Measurements from ENCODE around the gene PHRF1.

Gene PHRF1

GRCh38 chr11:655036-655726 lies 78.9 kb downstream of the PHRF1 start:
- no peaks in the 10 kb centered on the region for H3K36me3 ChIP-seq (replicated peaks; ENCODE audit: insufficient read depth, low read length)
- no peaks in the 10 kb centered on the region for H3K9me3 ChIP-seq (replicated peaks; ENCODE audit: insufficient read depth, low read length)
- no peak overlapping the region for H3K9ac ChIP-seq (ENCODE audit: low read length)
- H3K4me1 ChIP-seq (ENCODE audit: low read length) = no peaks in the 10 kb centered on the region
- no peaks in the 10 kb centered on the region for H3K9me2 ChIP-seq (replicated peaks; ENCODE audit: insufficient read depth, low read length)
- H3K27me3 ChIP-seq (replicated peaks; ENCODE audit: insufficient read depth, low read length) = no peaks in the 10 kb centered on the region
- H3K4me3 ChIP-seq (ENCODE audit: low read length) = no peak overlapping the region
- H2AFZ ChIP-seq (ENCODE audit: low read length) = no peak overlapping the region
- TF ChIP-seq EZH2 (optimal IDR thresholded peaks at IDR 0.05; ENCODE audit: low read depth, low read length) = no peak
- no peak for TF ChIP-seq EZH2phosphoT487 (IDR thresholded peaks at IDR 0.05; ENCODE audit: low read length)
- no peak for TF ChIP-seq CTCF (IDR thresholded peaks at IDR 0.05; ENCODE audit: low read length)
- no peak overlapping the region for H3K4me2 ChIP-seq (ENCODE audit: low read depth, low read length)
- no peaks in the 10 kb centered on the region for H3F3A ChIP-seq (ENCODE audit: insufficient read depth, low read length)
- no peak overlapping the region for H3K27ac ChIP-seq (ENCODE audit: low read length)
- no peaks in the 10 kb centered on the region for H4K20me1 ChIP-seq (ENCODE audit: insufficient read depth, low read length)
- DNase-seq = no peak
- H3K79me2 ChIP-seq (ENCODE audit: low read length) = peaks cover 3% of the 10 kb centered on the region; the same call in 1 of the 2 replicates

- no peak overlapping the region for H3K4me2 ChIP-seq (ENCODE audit: low read depth, low read length)
- no peaks in the 10 kb centered on the region for H4K20me1 ChIP-seq (ENCODE audit: insufficient read depth, low read length)
- no peak for TF ChIP-seq EZH2phosphoT487 (IDR thresholded peaks at IDR 0.05; ENCODE audit: low read length)
- TF ChIP-seq CTCF (IDR thresholded peaks at IDR 0.05; ENCODE audit: low read length) = no peak
- no peak for TF ChIP-seq EZH2 (optimal IDR thresholded peaks at IDR 0.05; ENCODE audit: low read depth, low read length)
- H3K9me3 ChIP-seq (replicated peaks; ENCODE audit: insufficient read depth, low read length) = no peaks in the 10 kb centered on the region
- H3K9ac ChIP-seq (ENCODE audit: low read length) = no peak overlapping the region
- no peak overlapping the region for H3K4me3 ChIP-seq (ENCODE audit: low read length)
- H3K27ac ChIP-seq (ENCODE audit: low read length) = no peak overlapping the region
- H3K79me2 ChIP-seq (ENCODE audit: low read length) = peaks cover 3% of the 10 kb centered on the region; the same call in 1 of the 2 replicates
- no peaks in the 10 kb centered on the region for H3K27me3 ChIP-seq (replicated peaks; ENCODE audit: insufficient read depth, low read length)
- no peak for DNase-seq
- no peaks in the 10 kb centered on the region for H3K4me1 ChIP-seq (ENCODE audit: low read length)
- no peaks in the 10 kb centered on the region for H3K36me3 ChIP-seq (replicated peaks; ENCODE audit: insufficient read depth, low read length)
- no peaks in the 10 kb centered on the region for H3F3A ChIP-seq (ENCODE audit: insufficient read depth, low read length)
- H3K9me2 ChIP-seq (replicated peaks; ENCODE audit: insufficient read depth, low read length) = no peaks in the 10 kb centered on the region
- no peak overlapping the region for H2AFZ ChIP-seq (ENCODE audit: low read length)
Observed at GRCh38 chr11:656426-656825, 80.2 kb downstream of the PHRF1 start.

GRCh38 chr11:656866-657265 lies 80.6 kb downstream of the PHRF1 start:
- Histone ChIP-seq H3K4me2 (ENCODE audit: low read depth, low read length) (no peak overlapping the region), H3K4me3 (ENCODE audit: low read length) (no peak overlapping the region), H3K9me2 (replicated peaks; ENCODE audit: insufficient read depth, low read length) (no peaks in the 10 kb centered on the region), H3K4me1 (ENCODE audit: low read length) (no peaks in the 10 kb centered on the region), H3K27ac (ENCODE audit: low read length) (no peak overlapping the region), H3K36me3 (replicated peaks; ENCODE audit: insufficient read depth, low read length) (no peaks in the 10 kb centered on the region), H3F3A (ENCODE audit: insufficient read depth, low read length) (no peaks in the 10 kb centered on the region), H3K9ac (ENCODE audit: low read length) (no peak overlapping the region), H3K9me3 (replicated peaks; ENCODE audit: insufficient read depth, low read length) (no peaks in the 10 kb centered on the region), H3K27me3 (replicated peaks; ENCODE audit: insufficient read depth, low read length) (no peaks in the 10 kb centered on the region), H3K79me2 (ENCODE audit: low read length) (peaks cover 3% of the 10 kb centered on the region; the same call in 1 of the 2 replicates), H4K20me1 (ENCODE audit: insufficient read depth, low read length) (no peaks in the 10 kb centered on the region), H2AFZ (ENCODE audit: low read length) (no peak overlapping the region)
- TF ChIP-seq EZH2 (optimal IDR thresholded peaks at IDR 0.05; ENCODE audit: low read depth, low read length) = no peak
- DNase-seq = no peak

GRCh38 chr11:657691-658126 lies 81.4 kb downstream of the PHRF1 start:
- no peaks in the 10 kb centered on the region for H3F3A ChIP-seq (ENCODE audit: insufficient read depth, low read length)
- no peak overlapping the region for H3K4me3 ChIP-seq (ENCODE audit: low read length)
- peaks cover 10% of the 10 kb centered on the region for H3K79me2 ChIP-seq (ENCODE audit: low read length)
- H3K9me3 ChIP-seq (replicated peaks; ENCODE audit: insufficient read depth, low read length) = no peaks in the 10 kb centered on the region
- H2AFZ ChIP-seq (ENCODE audit: low read length) = no peak overlapping the region
- no peak for DNase-seq
- H3K27me3 ChIP-seq (replicated peaks; ENCODE audit: insufficient read depth, low read length) = no peaks in the 10 kb centered on the region
- no peak for TF ChIP-seq EZH2 (optimal IDR thresholded peaks at IDR 0.05; ENCODE audit: low read depth, low read length)
- no peak for TF ChIP-seq CTCF (IDR thresholded peaks at IDR 0.05; ENCODE audit: low read length)
- TF ChIP-seq EZH2phosphoT487 (IDR thresholded peaks at IDR 0.05; ENCODE audit: low read length) = no peak
- no peaks in the 10 kb centered on the region for H4K20me1 ChIP-seq (ENCODE audit: insufficient read depth, low read length)
- no peak overlapping the region for H3K27ac ChIP-seq (ENCODE audit: low read length)
- H3K9me2 ChIP-seq (replicated peaks; ENCODE audit: insufficient read depth, low read length) = no peaks in the 10 kb centered on the region
- no peaks in the 10 kb centered on the region for H3K36me3 ChIP-seq (replicated peaks; ENCODE audit: insufficient read depth, low read length)
- no peak overlapping the region for H3K4me2 ChIP-seq (ENCODE audit: low read depth, low read length)
- no peak overlapping the region for H3K9ac ChIP-seq (ENCODE audit: low read length)
- H3K4me1 ChIP-seq (ENCODE audit: low read length) = no peaks in the 10 kb centered on the region
